ENCODE measurements around the gene AGT.

DNA sequence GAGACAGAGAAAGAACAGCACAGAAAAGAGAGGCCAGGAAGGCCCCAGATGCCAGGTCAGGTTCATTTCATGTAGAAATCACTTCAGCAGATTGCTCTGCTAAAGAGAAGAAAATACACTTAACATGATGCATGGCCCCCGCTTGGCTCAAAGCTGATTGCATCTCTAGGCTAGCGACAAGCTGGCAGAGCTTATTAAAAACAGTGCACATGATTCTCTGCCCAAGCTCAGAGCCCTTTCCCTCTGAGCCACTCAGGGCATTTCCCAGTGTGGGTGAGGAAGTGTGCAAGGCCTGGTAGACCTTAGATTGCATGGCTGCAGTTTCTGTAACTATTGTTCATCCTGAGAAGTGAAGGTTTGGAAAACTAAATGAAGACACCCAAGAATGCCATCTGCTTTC lies 30.0 kb upstream of the AGT start:
- TF ChIP-seq, protein P1, sequence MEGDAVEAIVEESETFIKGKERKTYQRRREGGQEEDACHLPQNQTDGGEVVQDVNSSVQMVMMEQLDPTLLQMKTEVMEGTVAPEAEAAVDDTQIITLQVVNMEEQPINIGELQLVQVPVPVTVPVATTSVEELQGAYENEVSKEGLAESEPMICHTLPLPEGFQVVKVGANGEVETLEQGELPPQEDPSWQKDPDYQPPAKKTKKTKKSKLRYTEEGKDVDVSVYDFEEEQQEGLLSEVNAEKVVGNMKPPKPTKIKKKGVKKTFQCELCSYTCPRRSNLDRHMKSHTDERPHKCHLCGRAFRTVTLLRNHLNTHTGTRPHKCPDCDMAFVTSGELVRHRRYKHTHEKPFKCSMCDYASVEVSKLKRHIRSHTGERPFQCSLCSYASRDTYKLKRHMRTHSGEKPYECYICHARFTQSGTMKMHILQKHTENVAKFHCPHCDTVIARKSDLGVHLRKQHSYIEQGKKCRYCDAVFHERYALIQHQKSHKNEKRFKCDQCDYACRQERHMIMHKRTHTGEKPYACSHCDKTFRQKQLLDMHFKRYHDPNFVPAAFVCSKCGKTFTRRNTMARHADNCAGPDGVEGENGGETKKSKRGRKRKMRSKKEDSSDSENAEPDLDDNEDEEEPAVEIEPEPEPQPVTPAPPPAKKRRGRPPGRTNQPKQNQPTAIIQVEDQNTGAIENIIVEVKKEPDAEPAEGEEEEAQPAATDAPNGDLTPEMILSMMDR (IDR thresholded peaks at IDR 0.05) = no peak
- no peak for TF ChIP-seq POLR2A (IDR thresholded peaks at IDR 0.05)

All from Peyer's patch (tissue), 4 donors.